OCI-M2 (cell line): ENCODE results near the gene GPX6.
"Not testable (repeated sequence)": the region's sequence is repeated elsewhere in the genome, so short reads cannot be mapped to it uniquely, and the experiment has no call there.

ENCODE experiments used
- DNase-seq: peaks from one replicate; lab custom pipeline; 2025; ENCODE audit not compliant: unreplicated experiment; lab: John Stamatoyannopoulos, UW

Gene GPX6, protein sequence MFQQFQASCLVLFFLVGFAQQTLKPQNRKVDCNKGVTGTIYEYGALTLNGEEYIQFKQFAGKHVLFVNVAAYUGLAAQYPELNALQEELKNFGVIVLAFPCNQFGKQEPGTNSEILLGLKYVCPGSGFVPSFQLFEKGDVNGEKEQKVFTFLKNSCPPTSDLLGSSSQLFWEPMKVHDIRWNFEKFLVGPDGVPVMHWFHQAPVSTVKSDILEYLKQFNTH

DNA sequence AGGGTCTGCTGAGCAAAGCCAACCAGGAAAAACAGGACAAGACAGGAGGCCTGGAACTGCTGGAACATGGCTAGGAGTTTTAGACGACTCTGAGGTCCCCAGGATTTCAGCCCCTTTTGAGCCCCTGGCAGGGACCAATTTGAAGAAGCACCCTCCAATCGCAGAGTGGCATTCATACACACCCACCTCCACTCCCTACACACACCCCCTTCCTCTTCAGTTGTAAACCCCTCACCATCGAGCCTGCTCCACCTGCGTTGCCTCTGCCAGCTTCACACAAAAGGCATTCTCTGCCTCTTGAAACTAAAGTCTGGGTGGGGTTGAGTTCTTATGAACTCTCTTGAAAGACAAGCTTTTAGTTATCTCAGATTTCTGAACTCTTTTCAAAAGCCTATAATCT, at the start of gene GPX6:
GPX6 (minus strand) TSS at position 118 of the 400 bp plus-strand sequence; CDS start at position 68, 50 bp downstream.
- DNase-seq: no peak

DNA sequence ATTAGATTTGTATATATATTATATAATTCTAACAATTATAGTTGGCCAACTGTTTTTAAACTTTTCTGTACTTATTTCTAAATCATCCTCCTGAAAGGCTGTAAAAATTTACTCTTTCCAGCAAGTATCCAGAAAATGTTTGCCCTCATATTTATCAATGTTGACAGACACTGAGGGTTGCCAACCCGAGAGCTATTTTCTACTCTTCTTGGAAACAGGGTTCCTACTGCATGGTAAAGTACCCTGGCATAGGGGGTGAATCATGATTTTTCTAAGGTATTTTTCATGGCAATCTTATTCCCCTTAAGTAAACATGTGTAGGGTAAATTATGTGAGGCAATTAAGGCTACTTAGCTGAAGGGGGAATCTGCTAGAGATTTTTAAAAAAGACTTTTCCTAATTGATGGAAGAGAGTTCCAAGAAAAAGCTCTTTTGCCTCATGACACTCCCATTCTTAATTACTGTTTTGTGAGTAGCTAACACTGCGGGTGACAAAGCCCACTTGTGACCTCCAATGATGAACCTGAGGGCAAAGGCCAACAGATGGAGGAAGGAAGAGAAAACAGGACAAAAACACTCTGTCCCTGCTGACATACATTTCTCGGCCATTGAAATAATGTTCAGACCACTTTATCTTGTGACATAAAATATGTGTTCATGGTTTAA, 48.0 kb upstream of the GPX6 start:
- DNase-seq: no peak

- no peak for DNase-seq
These were observed 43.0 kb upstream of the GPX6 start for GRCh38 chr6:28558629-28559028.

GRCh38 chr6:28555136-28555535, 39.5 kb upstream of the GPX6 start:
- no peak for DNase-seq

- no peak for DNase-seq
These were observed 38.6 kb upstream of the GPX6 start for GRCh38 chr6:28553986-28554881.

DNA sequence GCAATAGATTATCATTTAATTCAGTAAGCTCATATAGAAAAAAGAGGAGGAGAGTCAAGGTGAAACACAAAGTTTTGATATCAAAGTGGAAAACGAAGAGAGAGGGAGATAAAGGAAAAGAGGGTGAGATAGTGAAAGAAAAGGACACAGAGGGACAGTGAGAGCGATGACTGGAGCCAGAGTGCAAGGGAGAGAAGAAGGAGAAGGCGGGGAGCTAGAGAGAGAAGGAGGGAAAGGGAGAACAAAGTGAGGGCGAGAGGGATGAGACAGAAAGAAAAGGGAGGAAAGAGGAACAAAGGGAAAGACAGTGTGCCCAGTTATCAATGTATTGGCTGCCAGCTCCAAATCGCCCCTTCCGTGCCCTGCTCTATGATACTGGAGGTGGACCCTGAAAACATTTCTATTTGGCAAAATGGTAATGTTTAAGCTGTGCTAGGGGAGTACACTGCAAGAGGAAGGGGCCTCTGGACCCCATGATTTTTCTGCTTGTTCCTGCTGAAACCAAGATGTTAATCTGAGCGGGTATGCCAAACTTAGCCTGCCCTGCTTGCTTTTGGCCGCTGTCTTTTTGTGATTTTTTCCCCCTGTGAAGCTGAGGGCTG, 37.9 kb upstream of the GPX6 start:
- no peak for DNase-seq

GRCh38 chr6:28551891-28552666, 36.5 kb upstream of the GPX6 start:
- DNase-seq: no peak

DNA sequence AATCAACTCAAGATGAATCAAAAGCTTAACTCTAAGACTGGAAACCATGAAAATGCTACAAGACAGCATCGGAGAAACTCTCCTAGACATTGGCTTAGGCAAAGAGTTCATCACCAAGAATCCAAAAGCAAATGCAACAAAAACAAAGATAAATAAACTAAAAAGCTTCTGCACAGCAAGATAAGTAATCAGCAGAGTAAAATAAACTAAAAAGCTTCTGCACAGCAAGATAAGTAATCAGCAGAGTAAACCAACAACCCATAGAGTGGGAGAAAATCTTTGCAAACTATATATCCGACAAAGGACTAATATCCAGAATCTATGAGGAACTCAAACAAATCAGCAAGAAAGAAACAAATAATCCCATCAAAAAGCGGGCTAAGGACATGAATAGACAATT, 31.4 kb upstream of the GPX6 start:
- not testable (repeated sequence) for DNase-seq

- DNase-seq: no peak
These were observed 30.4 kb upstream of the GPX6 start for GRCh38 chr6:28545955-28546354.

DNA sequence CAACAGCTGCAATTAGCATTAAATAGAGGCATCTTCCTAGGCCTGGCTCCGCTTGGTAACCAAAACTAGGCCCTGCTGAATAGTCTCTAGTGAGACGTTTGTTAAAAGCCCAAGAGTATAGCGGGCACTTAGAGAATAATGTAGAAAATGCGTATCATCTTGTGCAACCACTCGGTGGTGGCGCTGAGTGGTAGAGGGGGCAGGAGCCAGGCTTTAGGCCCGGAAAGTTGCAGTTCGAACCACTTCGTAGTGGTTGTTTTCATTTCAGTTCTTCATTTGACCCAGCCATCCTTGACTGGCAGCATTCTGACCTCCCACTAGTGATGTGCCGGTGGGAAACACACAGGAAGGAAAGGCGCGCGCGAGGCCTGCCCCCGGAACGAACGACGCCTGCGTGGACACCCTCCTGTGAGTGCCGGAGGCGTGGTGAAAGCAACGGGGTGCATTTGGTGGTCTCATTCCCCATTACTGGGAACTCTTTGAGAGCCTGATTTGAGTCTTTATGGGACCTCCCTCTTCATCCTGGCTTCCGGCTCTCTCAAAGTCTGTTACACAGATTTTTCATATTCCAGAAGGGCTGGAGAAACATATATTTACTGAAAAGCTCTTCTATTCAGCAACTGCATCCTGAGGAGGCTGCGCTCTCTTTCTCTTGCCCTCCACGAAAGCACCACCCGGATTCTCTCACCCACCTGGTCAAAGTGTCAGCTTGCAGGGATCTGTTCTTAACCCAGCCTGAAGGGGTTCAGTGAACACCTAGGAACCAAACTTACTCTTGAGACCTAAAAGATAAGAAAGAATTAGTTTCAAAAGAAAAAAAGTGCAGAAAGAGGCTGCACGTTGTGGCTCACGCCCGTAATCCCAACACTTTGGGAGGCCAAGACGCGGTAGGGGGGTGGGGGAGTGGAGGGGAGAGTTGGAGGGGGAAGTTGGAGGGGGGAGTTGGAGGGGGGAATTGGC, 28.3 kb upstream of the GPX6 start:
- no peak for DNase-seq

DNA sequence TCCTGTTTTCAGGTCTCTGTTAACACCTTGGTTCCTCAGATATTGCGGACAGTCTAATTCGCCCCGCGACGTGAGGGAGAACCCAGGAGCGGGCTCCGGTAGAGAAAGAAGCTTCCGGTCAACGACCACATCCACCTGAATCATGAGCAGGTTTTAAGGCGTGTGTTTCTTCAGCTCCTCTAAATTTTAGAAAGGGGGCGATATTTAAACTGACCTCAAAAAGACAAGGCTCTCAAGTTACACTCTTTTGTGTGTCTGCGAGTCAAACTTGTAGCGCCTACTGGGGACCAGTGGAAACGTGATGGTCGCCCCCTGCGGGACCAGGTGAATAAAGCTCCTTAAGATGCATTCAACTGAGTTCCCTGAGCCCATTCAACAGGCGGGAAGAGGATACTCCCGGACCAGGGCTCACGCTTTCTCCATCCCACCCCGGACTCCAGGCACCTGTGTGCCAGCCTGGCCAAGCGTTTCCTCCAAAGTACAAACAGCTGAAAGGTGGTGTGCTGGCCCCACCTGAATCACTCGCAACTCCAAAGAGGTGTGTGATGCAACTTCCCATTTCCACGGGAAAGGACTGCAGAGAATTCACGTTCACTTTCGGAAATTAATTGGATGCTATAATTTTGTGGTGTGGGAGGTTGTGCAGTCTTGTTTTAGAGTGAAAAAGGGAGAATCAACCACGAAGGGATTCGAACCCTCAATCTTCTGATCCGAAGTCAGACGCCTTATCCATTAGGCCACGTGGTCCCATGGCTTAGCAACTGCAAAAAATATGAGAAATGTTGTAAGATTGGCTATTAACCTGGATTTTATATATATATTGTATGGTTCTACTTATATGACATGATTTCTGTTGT, 27.1 kb upstream of the GPX6 start:
- peak; percentile 42 for DNase-seq

DNA sequence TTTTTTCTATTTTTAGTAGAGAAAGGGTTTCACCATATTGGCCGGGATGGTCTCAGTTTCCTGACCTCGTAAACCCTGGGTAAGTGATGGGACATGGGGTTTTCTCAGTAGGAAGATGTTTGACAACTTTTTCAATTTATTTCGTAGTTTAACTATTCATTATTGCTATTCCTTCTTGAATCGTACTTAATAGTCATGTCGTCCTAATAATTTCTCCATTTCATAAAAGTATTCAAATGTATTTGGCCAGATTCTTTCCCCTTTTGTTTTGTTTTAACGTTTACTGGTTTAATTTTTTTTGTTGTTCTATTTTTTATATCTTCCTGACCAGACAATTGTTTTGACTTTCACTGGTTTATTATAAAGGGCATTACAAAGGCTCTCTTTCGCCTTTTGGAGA, 26.4 kb upstream of the GPX6 start:
- no peak for DNase-seq

DNA sequence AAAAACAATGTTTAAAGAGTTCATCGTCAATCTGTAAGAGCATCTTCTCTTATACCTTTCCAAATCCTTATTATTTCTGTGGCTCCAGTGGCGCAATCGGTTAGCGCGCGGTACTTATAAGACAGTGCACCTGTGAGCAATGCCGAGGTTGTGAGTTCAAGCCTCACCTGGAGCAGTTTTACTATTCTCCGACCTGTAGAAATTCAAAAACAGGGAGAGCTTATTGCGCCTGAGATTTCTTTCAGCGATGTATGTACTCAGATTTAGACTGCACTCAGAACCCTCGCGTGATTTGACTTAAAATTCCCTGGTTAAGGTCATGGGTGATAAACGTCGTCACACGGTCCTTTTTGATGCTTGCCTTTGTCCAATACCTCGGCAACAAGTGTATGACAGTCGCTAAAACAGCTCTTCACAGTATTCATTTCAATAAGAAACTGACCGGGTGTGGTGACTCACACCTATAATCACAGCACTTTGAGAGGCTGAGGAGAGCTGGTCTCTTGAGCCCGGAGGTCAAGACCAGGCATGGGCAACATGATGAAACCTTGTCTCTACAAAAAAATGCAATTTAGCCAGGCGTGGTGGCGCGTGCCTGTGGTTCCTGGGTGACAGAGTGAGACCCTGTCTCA, 22.0 kb upstream of the GPX6 start:
- DNase-seq: no peak

- DNase-seq: no peak
These were observed 21.5 kb upstream of the GPX6 start for GRCh38 chr6:28537065-28537464.

- no peak for DNase-seq
These were observed 19.3 kb upstream of the GPX6 start for GRCh38 chr6:28534875-28535274.

DNA sequence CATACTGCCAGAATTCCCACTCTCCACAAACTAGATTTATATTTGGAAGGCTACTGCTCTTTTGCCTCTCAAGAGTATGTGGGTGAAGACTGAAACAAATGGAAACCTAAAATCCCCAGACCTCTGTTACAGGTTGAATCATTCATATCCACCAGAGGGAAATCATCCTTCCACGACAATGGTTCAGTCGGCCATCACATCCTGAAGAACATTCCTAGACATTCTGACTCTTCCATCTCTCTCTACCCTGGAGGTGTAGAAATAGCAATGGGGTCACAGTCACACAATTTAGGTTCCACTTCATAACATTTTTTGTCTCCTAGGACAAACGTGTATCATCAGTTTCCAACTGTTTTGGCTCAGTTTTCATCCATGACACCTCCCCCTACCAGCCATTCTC, 18.7 kb upstream of the GPX6 start:
- DNase-seq: no peak

DNA sequence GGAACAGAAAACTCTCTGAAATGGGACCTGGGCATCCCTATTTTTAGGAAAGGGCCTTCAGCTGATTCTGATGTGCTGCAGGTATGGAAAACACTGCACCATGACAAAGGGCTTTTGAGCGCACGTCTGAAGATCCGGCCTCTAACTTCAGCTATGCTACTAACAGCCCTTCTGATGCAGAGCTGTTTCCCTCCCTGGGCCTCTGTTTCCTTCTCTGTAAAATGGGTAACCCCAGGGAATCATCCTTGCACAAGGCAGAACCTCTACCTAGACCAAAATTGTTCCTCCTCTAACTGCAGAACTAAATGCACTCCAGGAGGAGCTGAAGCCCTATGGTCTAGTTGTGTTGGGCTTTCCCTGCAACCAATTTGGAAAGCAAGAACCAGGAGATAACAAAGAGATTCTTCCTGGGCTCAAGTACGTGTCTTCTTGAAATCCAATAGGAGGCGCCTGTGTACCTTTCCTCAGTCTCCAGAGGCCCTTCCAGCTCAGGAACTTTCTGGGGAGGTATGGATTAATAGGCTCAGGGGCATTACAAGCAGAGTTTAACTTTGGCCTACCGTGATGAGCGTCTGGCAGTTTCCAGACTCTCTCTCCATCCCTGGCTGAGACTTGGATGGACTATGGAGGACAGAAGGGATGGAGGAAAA, 16.0 kb upstream of the GPX6 start:
- DNase-seq: no peak

DNA sequence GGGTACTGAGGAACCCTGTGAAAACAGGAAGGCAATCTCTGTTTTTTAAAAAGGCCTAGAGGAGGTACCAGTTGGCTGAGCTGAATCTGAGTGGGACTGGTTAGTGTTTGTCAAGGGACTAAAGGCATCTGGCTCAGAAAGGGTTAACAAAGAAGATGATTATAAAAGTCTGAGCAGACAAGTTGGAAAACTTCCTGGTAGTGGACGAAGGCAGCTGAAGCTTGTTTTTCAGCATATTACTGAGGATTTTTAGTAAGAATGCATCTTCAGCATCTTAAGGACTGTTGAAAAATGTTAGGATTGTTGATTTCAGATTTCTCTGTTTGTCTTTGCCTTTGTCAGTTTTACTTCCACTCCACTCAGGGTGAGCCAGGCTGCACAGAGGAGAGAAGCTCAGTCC, 15.2 kb upstream of the GPX6 start:
- DNase-seq: no peak
